Measurements from ENCODE around the gene TTBK2.
A peak's percentile ranks its signal among the peaks of the same experiment; 100 is the strongest.
"Not testable (repeated sequence)": the region's sequence is repeated elsewhere in the genome, so short reads cannot be mapped to it uniquely, and the experiment has no call there.

The TTBK2 gene

DNA sequence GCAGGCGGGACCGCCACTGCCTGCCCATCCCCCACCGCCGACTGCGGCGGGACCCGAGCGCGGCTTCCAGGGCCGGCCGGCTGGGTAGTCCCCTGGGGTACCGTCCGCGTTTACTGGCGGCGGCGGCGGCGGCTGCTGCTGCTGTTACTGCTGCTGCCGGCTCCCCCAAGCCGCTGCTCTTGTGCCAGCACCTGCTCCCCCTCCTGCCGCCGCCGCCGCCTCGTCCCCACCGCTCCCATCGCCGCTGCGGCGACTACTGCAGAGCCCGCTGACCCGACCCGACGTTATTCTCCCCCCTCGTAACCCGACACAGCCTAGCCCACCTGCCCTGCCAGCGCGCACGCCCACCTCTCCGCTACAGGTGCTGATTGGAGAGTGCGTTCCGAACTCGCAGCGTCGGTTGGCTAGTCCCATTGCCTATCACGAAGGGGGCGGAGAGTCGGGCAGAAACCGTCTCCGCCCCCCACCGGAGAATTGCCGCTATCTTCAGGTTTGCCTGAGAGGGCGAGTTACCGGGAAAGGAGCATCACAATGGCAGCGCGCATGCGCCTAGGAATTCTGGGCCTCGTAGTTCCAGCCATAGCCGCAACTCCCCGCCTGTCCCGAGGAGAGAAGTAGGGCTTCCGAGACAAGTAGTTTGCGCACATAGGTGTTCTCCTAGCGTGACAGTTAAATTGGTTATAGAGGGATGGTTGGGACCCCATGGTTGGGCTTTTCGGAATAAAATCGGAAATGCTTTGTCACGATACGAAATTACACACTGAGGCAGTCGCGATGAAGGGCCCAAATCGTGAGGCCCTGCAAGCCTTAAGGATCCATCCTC, at the start of gene TTBK2:
TTBK2 (minus strand) TSS at position 260 of the 823 bp plus-strand sequence. CDS start 42,161 bp downstream, outside the sequence.
- peak; percentile 96 for DNase-seq (ENCODE audit: low read depth, low spot score)

DNA sequence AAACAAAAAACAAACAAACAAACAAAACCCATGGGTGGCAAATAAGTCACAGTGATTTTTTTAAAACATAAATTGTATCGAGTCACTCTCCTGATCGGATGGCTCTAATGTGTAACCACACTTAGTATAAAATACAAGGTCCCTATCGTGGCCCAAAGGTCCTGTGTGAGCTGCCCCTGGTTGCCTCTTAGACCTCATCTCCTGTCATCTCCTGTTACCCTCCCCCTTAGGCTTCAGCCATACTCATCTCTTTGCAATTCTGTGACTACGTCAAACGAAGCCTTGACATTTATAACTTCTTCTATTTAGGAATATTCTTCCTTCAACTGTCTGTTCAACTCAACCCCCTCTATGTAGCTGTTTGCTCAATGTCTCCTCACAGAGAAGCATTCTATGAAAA, 43.9 kb upstream of the TTBK2 start:
- no peak for DNase-seq (ENCODE audit: low read depth, low spot score)

DNA sequence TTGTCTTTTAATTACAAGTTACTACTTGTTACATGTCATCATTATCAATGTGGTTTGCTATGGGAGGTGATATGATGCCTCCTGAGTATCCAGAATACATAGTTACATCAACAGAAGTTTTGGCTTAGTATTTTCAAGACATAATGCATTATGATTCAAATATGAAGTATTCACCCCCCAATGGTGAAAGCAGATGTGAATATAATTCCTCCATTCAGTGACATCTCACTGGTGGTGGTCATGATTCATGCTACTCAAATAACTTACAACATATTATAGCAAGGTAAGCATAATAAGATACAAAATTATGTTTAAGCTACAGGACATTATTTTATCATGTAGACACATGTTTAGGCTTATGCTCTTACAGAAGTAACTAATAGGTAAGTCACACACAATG, 34.9 kb upstream of the TTBK2 start:
- peak; percentile 38 for DNase-seq (ENCODE audit: low read depth, low spot score)

DNA sequence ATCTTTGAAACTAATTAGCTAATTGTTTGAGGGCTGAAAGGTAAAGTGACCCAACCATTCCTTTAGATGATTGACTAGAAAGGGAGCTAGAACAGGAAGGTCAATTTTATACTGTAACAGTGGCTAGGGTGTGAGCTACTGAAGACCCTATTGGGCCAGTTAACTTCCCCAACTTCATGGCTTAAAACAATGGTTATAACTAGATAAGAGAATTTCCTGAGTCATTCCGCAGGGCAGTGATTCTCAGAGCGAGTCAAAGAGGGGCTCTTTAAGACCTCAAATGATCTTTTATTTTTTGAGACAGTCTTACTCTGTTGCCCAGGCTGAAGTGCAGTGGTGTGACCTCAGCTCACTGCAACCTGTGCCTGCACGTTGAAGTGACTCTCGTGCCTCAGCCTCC, 33.7 kb upstream of the TTBK2 start:
- no peak for DNase-seq (ENCODE audit: low read depth, low spot score)

DNA sequence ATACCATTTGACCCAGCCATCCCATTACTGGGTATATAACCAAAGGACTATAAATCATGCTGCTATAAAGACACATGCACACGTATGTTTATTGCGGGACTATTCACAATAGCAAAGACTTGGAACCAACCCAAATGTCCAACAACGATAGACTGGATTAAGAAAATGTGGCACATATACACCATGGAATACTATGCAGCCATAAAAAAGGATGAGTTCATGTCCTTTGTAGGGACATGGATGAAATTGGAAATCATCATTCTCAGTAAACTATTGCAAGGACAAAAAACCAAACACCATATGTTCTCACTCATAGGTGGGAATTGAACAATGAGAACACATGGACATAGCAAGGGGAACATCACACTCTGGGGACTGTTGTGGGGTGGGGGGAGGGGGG, 28.3 kb upstream of the TTBK2 start:
- DNase-seq (ENCODE audit: low read depth, low spot score) = not testable (repeated sequence)

DNA sequence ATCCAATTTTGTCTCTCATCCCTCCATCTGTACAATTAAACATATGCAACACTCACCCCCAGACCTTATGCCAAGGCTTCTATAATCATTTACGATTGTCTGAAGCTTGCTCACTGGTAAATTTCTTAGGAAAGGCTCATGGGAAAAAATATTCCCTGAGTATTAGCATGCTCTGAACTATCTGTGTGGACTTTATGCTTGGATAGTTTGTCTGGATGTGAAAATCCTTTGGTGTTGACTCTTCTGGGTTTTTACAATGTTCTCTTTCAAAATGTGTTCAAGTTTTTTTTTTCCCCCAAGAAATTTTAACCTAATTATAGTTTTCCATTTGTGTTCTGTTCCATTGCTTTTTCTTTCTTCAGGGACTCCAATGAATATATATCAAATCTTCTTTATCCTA, 19.9 kb upstream of the TTBK2 start:
- DNase-seq (ENCODE audit: low read depth, low spot score) = no peak

DNA sequence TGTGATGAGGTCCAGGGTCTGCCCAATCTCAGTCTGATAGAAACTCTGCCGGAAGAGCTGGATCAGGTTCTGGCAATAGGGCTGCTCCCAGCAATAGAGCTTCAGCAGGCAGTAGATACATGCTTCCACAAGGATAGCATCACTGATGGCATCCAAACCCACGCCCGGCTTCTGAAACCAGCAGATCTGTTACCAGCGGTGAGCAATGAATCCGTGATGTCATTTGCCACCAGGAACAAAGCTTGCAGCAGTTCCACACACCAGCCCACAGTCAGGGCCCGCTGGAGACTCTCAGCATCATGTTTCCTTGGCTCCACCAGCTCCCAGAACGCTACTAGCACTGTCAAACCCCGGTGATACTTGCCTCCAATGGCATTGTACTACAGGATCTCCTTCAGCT, 19.3 kb upstream of the TTBK2 start:
- no peak for DNase-seq (ENCODE audit: low read depth, low spot score)

DNA sequence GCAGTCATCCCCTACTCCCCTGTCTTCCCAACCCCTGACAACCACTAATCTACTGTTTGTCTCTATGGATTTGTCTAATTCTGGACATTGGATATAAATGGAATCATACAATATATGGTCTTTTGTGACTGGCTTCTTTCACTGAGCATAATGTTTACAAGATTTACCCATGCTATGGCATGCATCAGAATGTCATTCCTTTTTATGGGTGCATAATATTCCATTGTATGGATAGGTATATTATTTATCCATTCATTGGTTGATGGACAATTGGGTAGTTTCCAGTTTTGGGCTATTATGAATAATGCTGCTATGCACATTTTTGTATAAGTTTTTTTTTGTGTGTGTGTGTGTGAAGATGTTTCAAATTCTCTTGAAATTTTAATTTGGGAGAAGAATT, 16.6 kb upstream of the TTBK2 start:
- no peak for DNase-seq (ENCODE audit: low read depth, low spot score)

DNA sequence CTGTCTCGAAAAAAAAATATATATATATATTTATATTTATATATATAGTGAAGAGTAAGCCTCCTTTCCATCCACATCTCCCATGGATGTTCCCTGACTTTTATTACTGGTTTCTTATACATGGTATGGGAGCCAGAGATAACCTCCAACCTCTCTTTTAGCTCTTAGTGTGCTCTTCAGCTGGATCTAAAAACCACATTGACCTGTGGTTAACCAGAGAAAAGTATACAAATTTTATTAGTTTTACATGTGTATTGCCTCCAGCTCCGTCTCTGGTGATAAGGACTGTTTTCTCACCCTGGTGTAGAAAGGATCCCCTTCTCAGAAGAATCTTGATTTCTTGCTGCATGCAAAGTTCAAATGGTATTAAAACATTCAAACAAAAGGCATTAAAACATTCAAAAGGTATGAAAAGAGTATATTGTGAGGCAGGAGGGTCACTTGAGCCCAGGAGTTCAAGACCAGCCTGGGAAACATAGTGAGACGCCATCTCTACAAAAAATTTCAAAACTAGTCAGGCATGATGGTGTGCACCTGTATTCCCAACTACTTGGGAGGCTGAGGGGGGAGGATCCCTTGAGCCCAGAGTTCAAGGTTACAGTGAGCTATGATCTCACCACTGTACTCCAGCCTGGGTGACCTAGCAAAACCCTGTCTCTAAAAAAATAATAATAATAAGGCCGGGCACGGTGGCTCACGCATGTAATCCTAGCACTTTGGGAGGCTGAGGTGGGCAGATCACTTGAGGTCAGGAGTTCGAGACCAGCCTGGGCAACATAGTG, 13.5 kb upstream of the TTBK2 start:
- no peak for DNase-seq (ENCODE audit: low read depth, low spot score)

DNA sequence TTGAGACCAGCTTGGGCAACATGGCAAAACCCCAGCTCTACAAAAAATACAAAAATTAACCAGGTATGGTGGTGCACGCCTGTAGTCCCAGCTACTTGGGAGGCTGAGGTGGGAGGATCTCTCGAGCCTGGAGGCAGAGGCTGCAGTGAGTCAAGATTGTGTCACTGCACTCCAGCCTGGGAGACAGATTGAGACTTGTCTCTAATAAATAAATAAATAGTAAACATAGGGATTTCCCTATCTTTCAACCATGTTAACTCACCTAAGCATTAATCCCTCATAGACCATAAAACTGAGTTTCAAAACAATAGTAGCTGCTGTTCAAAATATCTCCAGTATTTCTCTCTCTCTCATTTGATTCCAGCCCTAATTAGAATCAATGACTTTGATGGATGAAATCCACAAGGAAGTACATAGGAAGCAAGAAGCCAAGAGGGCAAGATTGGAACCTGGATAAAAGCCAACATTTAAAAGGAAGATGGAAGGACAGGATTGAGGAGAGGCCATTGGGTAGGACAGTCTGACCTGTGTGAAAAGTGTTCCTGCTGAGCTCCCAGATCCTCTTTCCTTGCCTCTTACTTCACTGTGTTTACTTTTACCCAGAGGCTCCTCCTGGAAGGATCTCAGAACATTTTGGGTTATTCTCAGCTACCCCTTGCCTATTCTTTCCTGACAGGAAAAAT, 12.4 kb upstream of the TTBK2 start:
- no peak for DNase-seq (ENCODE audit: low read depth, low spot score)

DNA sequence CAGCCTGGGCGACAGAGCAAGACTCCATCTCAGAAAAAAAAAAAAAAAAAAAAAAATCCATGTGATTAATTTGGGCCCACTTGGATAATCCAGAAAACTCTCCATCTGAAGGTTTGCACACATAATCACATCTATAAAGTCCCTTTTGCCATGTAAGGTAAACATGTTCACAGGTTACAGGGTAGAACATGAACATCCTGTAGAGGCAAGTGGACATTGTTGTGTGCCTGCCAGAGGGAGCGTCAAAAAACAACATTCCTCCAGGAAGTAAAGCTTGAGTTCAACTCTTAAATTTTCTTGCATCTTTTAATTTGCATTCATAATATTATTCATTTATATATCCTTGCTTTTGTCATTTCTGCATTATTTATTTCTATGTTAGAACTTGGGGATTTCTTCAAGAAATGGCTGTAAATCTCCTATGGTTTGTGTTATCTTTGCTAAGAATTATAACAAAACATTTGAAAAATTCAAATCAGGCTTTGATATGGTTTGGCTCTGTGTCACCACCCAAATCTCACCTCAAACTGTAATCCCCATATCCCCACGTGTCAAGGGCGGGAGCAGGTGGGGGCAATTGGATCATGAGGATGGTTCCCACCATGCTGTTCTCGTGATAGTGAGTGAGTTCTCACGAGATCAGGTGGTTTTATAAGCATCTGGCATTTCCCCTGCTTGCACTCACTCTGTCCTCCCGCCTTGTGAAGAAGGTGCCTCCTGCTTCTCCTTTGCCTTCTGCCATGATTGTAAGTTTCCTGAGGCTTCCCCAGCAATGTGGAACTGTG, 11.3 kb upstream of the TTBK2 start:
- no peak for DNase-seq (ENCODE audit: low read depth, low spot score)

DNA sequence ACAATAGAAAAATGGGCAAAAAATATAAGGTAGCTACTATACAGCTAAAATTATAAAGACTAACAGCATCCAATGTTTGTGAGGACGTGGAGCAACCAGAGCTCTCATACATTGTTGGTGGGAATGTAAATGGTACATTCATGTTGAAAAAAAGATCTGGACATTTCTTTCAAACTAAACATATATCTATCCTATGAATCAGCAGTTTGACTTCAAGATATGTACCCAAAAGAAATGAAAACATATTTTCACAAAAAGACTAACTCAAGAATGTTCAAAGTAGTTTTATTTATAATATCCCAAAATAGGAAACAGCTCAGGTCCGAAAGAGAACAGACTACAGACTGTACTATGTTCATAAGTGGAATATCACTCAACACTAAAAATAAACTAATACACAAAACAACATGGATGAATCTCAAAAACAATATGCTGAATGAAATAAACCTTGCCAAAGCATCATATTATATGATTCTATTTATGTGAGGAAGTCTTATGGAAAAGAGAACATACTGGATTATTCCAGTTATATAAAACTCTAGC, 8.8 kb upstream of the TTBK2 start:
- DNase-seq (ENCODE audit: low read depth, low spot score) = no peak

DNA sequence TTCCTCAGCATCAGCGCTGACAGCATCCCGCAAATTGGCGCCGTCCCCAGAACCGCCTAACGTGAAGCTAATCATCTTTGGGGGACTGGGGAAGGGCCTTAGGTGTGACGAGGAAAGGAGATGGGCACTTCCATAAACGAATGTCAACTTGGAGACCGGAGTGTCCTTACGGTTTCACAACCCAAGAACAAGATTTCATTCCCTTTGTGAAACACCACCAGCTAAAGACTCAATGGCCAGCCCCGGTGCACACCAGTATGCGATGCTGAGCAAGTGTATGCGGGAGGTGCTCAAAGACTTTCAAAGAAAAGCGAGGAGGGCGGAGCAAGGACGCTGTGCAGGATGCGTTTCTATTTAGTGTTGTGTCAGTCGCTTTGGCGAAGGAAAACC, 759 bp upstream of the TTBK2 start:
- no peak for DNase-seq (ENCODE audit: low read depth, low spot score)

DNA sequence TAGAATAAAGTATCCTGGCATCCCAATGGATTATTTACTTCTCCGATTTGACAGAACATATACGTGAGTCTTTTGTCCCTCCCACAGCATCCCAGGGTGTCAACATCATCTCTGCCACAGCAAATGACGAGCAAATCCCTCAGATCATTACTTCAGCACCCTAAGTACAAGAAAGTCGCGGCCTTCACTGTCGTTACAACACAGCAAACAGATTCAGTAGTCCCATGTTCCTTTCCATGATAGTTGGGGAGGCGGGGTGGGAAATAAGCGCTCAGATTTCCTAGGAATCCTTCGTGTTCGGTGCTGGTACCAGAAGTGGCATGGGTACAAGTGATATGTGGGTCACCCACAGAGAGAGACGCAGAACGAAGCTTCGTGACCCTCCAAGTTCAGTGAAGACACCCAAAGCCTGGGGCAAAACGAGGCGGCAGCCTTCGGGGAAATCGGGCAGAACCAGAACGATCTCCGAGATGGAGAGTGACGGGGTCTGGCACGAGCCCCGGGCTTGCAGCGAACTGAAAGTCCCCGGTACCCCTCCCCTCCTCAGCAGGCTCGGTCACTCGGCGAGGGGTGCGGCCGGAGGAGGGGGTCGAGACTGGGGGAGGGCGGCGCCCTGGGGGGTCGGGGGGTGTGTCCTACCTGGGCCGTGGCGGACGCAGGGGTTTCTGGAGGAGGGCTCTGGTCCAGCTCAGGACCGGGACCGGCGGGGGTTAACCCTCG, 619 bp downstream of the TTBK2 start:
- no peak for DNase-seq (ENCODE audit: low read depth, low spot score)

DNA sequence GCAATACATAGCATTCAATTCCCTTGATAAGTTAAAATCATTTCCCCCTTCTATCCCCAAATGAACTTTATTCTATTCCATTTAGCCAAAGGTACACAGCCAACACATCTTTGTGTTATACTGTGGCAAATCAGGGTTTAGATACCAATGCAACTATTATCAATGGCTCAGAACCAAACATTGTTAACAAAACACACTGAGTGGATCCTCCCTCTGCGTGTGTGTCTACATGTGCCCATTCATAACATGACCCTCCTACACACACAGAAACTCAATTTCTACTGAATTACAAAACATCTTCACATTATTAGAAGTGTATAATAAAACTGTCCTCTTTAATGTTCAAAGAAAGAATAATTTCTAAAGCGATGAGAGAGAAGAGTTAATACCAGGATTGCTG, 1.3 kb downstream of the TTBK2 start:
- no peak for DNase-seq (ENCODE audit: low read depth, low spot score)

DNA sequence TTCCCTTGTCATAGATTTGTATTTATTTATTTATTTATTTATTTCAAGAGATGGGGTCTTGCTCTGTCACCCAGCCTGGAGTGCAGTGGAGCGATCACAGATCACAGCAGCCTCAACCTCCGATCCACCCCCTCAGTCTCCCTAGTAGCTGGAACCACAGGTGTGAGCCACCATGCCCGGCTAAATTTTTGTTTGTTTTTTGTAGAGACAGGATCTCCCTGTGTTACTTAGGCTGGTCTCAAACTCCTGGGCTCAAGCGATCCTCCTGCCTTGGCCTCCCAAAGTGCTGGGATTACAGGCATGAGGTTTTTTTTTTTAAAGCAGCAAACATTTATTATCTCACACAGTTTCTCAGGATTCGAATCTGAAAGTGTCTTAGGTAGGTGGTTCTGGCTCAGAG, 2.5 kb downstream of the TTBK2 start:
- DNase-seq (ENCODE audit: low read depth, low spot score) = no peak

DNA sequence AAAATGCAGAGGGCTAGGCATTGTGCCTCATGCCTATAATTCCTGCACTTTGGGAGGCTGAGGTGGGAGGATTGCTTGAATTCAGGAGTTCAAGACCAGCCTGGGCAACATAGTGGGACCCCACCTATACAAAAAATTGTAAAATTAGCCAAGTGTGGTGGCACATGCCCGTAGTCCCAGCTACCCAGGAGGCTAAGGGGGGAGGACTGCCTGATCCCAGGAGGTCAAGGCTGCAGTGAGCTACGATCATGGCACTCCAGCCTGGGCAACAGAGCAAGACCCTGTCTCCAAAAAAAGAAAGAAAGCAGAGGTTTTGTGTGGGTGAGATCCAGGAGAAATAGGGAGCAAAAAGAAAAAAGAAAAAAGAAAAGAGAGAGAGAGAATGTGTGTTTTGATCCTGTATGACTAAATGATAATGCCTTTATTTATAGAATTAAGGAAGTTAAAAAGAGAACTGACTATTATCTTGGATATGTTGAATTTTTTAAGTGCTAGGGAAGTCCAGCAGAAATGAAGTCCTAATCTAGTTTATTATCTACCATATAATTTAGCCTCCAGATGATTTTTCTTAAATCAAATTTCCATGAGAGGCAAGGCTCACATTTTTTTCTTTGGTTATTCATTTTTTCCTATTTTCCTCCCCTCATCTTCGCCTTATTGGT, 4.8 kb downstream of the TTBK2 start:
- no peak for DNase-seq (ENCODE audit: low read depth, low spot score)

DNA sequence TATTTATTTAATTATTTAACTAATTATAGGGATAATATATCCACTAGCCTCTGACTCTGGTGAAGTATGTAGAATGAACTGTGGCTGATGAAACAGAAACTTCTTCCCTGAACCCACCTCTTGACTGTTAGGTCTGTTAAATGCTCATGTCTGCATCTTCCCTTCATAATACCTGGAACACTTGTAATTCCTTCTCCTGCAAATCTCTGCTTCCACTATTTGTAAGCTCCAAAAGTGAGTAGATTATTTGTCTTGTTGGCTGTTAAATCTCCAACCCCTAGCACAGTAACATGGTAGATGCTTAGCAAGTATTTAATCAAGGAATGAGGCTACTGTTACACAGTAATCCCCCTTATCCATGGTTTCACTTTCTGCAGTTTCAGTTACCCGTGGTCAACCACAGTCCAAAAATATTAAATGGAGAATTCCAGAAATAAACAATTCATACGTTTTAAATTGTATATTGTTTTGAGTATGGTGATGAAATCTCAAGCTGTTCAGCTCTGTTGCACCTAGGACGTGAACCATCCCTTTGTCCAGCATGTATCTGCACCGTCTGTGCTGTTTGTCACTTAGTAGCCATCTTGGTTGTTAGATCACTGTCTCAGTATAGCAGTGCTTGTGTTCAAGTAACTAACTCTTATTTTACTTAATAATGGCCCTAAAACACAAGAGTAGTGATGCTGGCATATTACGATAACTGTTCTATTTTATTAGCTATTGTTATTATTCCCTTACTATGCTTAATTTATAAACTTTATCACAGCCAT, 5.7 kb downstream of the TTBK2 start:
- no peak for DNase-seq (ENCODE audit: low read depth, low spot score)

DNA sequence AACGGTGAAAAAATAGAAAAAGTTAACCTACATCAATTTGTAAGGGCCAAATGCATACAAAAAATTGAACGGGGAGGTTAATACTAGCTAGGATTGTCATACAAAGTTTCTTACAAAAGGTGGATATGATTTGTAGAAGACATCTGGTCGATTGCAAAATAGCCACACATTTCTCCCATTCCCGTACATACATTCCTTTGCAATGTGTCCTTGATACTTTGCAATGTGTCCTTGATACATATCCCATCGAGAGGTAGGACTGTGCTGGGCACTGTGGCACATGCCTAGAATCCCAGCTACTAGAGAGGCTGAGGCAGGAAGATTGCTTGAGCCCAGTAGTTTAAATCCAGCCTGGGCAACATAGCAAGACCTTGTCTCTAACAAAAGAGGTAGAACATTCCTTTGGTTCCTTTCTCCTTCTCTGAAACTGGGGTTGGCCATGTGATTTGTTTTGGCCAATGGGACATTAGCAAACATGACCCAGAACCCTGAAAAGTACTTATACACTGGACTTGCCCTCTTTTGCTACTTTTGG, 9.5 kb downstream of the TTBK2 start:
- no peak for DNase-seq (ENCODE audit: low read depth, low spot score)

All from brain pericyte (primary cell).